HG03064 (cell line): ENCODE data around the gene PPP1R18.
"Not testable (repeated sequence)": the region's sequence is repeated elsewhere in the genome, so short reads cannot be mapped to it uniquely, and the experiment has no call there.

Experiments used
- ATAC-seq: cut with Tn5 transposase; IDR thresholded peaks from one replicate; pipeline ENCODE4 v1.9.1; 2021; ENCODE audit warnings: low read depth; ENCODE audit not compliant: unreplicated experiment

PPP1R18 gene

GRCh38 chr6:30720738-30721197, 34.3 kb upstream of the PPP1R18 start:
- ATAC-seq = no peak

- peak; percentile 29 for ATAC-seq
Observed at GRCh38 chr6:30719791-30720737, 33.6 kb upstream of the PPP1R18 start, which contains the start of gene TUBB. TSS of gene TUBB (plus strand) at chr6:30720352. CDS start at chr6:30720507, 155 bp downstream.

- ATAC-seq = no peak
Observed at GRCh38 chr6:30719356-30719755, 32.9 kb upstream of the PPP1R18 start.

- ATAC-seq = not testable (repeated sequence)
Observed at GRCh38 chr6:30717845-30718720, 31.6 kb upstream of the PPP1R18 start.

GRCh38 chr6:30717129-30717844, 30.8 kb upstream of the PPP1R18 start, which contains the start of gene MDC1:
TSS of gene MDC1 (minus strand) at chr6:30717281. CDS start at chr6:30715175, 2,106 bp downstream.
- peak; percentile 65 for ATAC-seq

GRCh38 chr6:30716879-30717128, 30.4 kb upstream of the PPP1R18 start:
- ATAC-seq = no peak

GRCh38 chr6:30714263-30714662, 27.8 kb upstream of the PPP1R18 start:
- no peak for ATAC-seq

GRCh38 chr6:30712441-30712945, 26.0 kb upstream of the PPP1R18 start:
- ATAC-seq = no peak

GRCh38 chr6:30711758-30712380, 25.4 kb upstream of the PPP1R18 start:
- no peak for ATAC-seq

- no peak for ATAC-seq
Observed at GRCh38 chr6:30709101-30709868, 22.8 kb upstream of the PPP1R18 start.

GRCh38 chr6:30707281-30707850, 20.9 kb upstream of the PPP1R18 start:
- no peak for ATAC-seq

- ATAC-seq = no peak
Observed at GRCh38 chr6:30705620-30706019, 19.2 kb upstream of the PPP1R18 start.

GRCh38 chr6:30703821-30704220, 17.4 kb upstream of the PPP1R18 start:
- no peak for ATAC-seq

- ATAC-seq = no peak
Observed at GRCh38 chr6:30703011-30703410, 16.6 kb upstream of the PPP1R18 start.

GRCh38 chr6:30700340-30700739, 13.9 kb upstream of the PPP1R18 start:
- ATAC-seq = no peak

GRCh38 chr6:30696432-30696831, 10.0 kb upstream of the PPP1R18 start:
- ATAC-seq = no peak

- ATAC-seq = no peak
Observed at GRCh38 chr6:30691208-30691847, 4.9 kb upstream of the PPP1R18 start.

- no peak for ATAC-seq
Observed at GRCh38 chr6:30690403-30691207, 4.2 kb upstream of the PPP1R18 start, which contains the start of gene NRM. TSS of gene NRM (minus strand) at chr6:30690984. CDS start at chr6:30690974, 10 bp downstream.
